ENCODE results near the gene RASGRP1.

GRCh38 chr15:38463893-38464292 lies 100.7 kb downstream of the RASGRP1 start:
- TF ChIP-seq GATA3 (IDR thresholded peaks at IDR 0.05; ENCODE audit: low read depth, low read length) (no peak), GATA2 (IDR thresholded peaks at IDR 0.05; ENCODE audit: low read depth, low read length) (no peak)
